HCT116 (cell line): ENCODE results near the gene PDLIM3. TPM values are rescaled to one million over a fixed set of nuclear protein-coding genes. Genes with fewer than 3 reads are reported as not detected.

Experiments
- ATAC-seq: fragments of 200-7000 bp; cut with Tn5 transposase; 2 replicates; pipeline ENCODE4 v1.9.1; 2020; ENCODE audit warnings: mild to moderate bottlenecking, moderate library complexity
- BruUV-seq: library from RNA; stranded (reverse); fragments of 400-500 nt; replicated peaks from 2 replicates; lab custom pipeline; 2021; lab: Mats Ljungman, UMichigan
- CTCF ChIA-PET: fragments of 300-600 bp; sonication (Branson Sonifier 250); formaldehyde crosslinking; loops from one replicate; lab custom pipeline; 2021; ENCODE audit warnings: antibody characterized with exemption; lab: Charles Lee
- POLR2A ChIA-PET: fragments of 300-600, 350-600 bp; sonication (Branson Sonifier 250); formaldehyde crosslinking; loops from one replicate; lab custom pipeline; 2021; ENCODE audit warnings: antibody characterized with exemption; lab: Charles Lee
- RAD21 ChIA-PET, 2 experiments: fragments of 300-600 bp; sonication (Branson Sonifier 250); formaldehyde crosslinking; loops; one replicate each; lab custom pipeline; 2023; ENCODE audit warnings: low total read pairs in 2 of 2; ENCODE audit not compliant: uncharacterized antibody in 2 of 2, unreplicated experiment in 2 of 2, low non-redundant PET in 1 of 2; lab: Charles Lee
- DNase-seq: peaks from one replicate; pipeline ENCODE4 v3.0.0-alpha.2; 2010; ENCODE audit warnings: low read depth, low spot score
- H2AFZ ChIP-seq: fragments of 200-600 bp; shearing (Covaris generic), sonication (generic); 2 replicates; pipeline ENCODE4 v1.6.1; 2017; ENCODE audit warnings: low read depth, mixed run types, mixed read lengths, antibody characterized with exemption, low read length; ENCODE audit not compliant: poor library complexity, severe bottlenecking
- H3K27ac ChIP-seq: 2 replicates; pipeline ENCODE4 v1.5.1; 2012; ENCODE audit warnings: low read depth, low read length
- H3K27me3 ChIP-seq: fragments of 200-600 bp; sonication (generic); 2 replicates; pipeline ENCODE4 v1.6.1; 2016; ENCODE audit warnings: mixed run types, low read length, mixed read lengths; ENCODE audit not compliant: insufficient read depth
- H3K36me3 ChIP-seq, 2 experiments: fragments of 200-500 bp in 1 of 2; fragments of 200-600 bp in 1 of 2; sonication (Bioruptor generic) in 1 of 2; sonication (generic) in 1 of 2; 2 replicates each; pipeline versions ENCODE4 v1.5.1 to v1.6.1; 2014 to 2016; ENCODE audit warnings: low read length in 2 of 2, inconsistent platforms in 1 of 2, mixed read lengths in 1 of 2, mixed run types in 1 of 2; ENCODE audit not compliant: insufficient read depth in 2 of 2, control insufficient read depth in 1 of 2
- H3K4me1 ChIP-seq, 2 experiments: fragments of 200-600 bp in 1 of 2; sonication (generic) in 1 of 2; 2 replicates each; pipeline versions ENCODE4 v1.5.1 to v1.6.1; 2012 to 2017; ENCODE audit warnings: low read length in 2 of 2, inconsistent platforms in 1 of 2, mild to moderate bottlenecking in 1 of 2, mixed read lengths in 1 of 2, mixed run types in 1 of 2, moderate library complexity in 1 of 2; ENCODE audit not compliant: insufficient read depth in 2 of 2, control insufficient read depth in 1 of 2
- H3K4me2 ChIP-seq: fragments of 200-600 bp; sonication (generic); 2 replicates; pipeline ENCODE4 v1.6.1; 2017; ENCODE audit warnings: mixed run types, low read length, mixed read lengths
- H3K4me3 ChIP-seq, 2 experiments: fragments of 200-600 bp in 1 of 2; sonication (generic) in 1 of 2; replicated peaks in 1 of 2; 2 replicates each; pipeline ENCODE4 v1.5.1; 2011 to 2016; ENCODE audit warnings: low read length in 2 of 2, control low read depth in 1 of 2, low read depth in 1 of 2, mild to moderate bottlenecking in 1 of 2, mixed read lengths in 1 of 2, mixed run types in 1 of 2
- H3K79me2 ChIP-seq: fragments of 200-600 bp; sonication (generic); 2 replicates; pipeline ENCODE4 v1.6.1; 2017; ENCODE audit warnings: mild to moderate bottlenecking, mixed run types, low read length, moderate library complexity, mixed read lengths; ENCODE audit not compliant: insufficient read depth
- H3K9ac ChIP-seq: fragments of 200-600 bp; sonication (generic); 2 replicates; pipeline ENCODE4 v1.6.1; 2016; ENCODE audit warnings: low read length, mixed read lengths
- H3K9me2 ChIP-seq: fragments of 200-600 bp; sonication (generic), shearing (Covaris generic); 2 replicates; pipeline ENCODE4 v1.6.1; 2017; ENCODE audit warnings: mixed run types, mild to moderate bottlenecking, moderate library complexity; ENCODE audit not compliant: insufficient read depth
- H3K9me3 ChIP-seq, 2 experiments: fragments of 200-500 bp in 1 of 2; fragments of 200-600 bp in 1 of 2; sonication (Bioruptor generic) in 1 of 2; sonication (generic) in 1 of 2; 2 replicates each; pipeline ENCODE4 v1.6.1; 2014 to 2017; ENCODE audit warnings: low read length in 2 of 2, mixed read lengths in 2 of 2, inconsistent platforms in 1 of 2, low read depth in 1 of 2, mild to moderate bottlenecking in 1 of 2, mixed run types in 1 of 2, moderate library complexity in 1 of 2; ENCODE audit not compliant: control insufficient read depth in 1 of 2, insufficient read depth in 1 of 2
- H4K20me1 ChIP-seq: fragments of 200-600 bp; sonication (generic), shearing (Covaris generic); 2 replicates; pipeline ENCODE4 v1.6.1; 2017; ENCODE audit warnings: mixed run types, mild to moderate bottlenecking, moderate library complexity; ENCODE audit not compliant: insufficient read depth
- CBX3 ChIP-seq: IDR thresholded peaks from 2 replicates; pipeline ENCODE4 v1.6.1; 2012; ENCODE audit warnings: low read depth
- EGR1 ChIP-seq: IDR thresholded peaks from 2 replicates; pipeline ENCODE4 v1.6.1; 2012; ENCODE audit warnings: low read depth
- EZH2phosphoT487 ChIP-seq: fragments of 200-600 bp; IDR thresholded peaks from 2 replicates; pipeline ENCODE4 v1.6.1; 2018; ENCODE audit warnings: antibody characterized with exemption, borderline replicate concordance
- MAX ChIP-seq: IDR thresholded peaks from 2 replicates; pipeline ENCODE4 v1.6.1; 2012
- RAD21 ChIP-seq: IDR thresholded peaks from 2 replicates; pipeline ENCODE4 v1.6.1; 2012; ENCODE audit warnings: low read depth, mild to moderate bottlenecking
- REST ChIP-seq: IDR thresholded peaks from 2 replicates; pipeline ENCODE4 v1.6.1; 2012; ENCODE audit warnings: low read depth
- SP1 ChIP-seq: IDR thresholded peaks from 2 replicates; pipeline ENCODE4 v1.6.1; 2012; ENCODE audit warnings: low read depth
- SRF ChIP-seq: IDR thresholded peaks from 2 replicates; pipeline ENCODE4 v1.6.1; 2012; ENCODE audit warnings: low read depth
- YY1 ChIP-seq: IDR thresholded peaks from 2 replicates; pipeline ENCODE4 v1.6.1; 2011; ENCODE audit warnings: low read length, low read depth, moderate library complexity, mild to moderate bottlenecking; ENCODE audit not compliant: insufficient replicate concordance; ENCODE audit errors: extremely low read depth
- ZFX ChIP-seq: fragments of 450-650 bp; IDR thresholded peaks from 2 replicates; pipeline ENCODE4 v1.6.1; 2017
- ZNF274 ChIP-seq: fragments of 200-500 bp; sonication (Bioruptor generic); IDR thresholded peaks from 2 replicates; pipeline ENCODE4 v1.6.1; 2014; ENCODE audit warnings: mild to moderate bottlenecking, low read depth, low read length, inconsistent platforms
- intact Hi-C: fragments of 100-400 bp; cut with micrococcal nuclease; formaldehyde crosslinking; loops from 2 replicates; pipeline ENCODE4 v1.10.0; 2022
- total RNA-seq: library from RNA; stranded (reverse); gene quantifications from one replicate; pipeline ENCODE4 v1.2.1, GENCODE V29; 2021; ENCODE audit not compliant: unreplicated experiment
- TF ChIP-seq, protein P1 (sequence below): IDR thresholded peaks from 2 replicates; pipeline ENCODE4 v1.6.1; 2011; ENCODE audit warnings: mild to moderate bottlenecking, low read length, moderate library complexity; ENCODE audit not compliant: insufficient replicate concordance; ENCODE audit errors: extremely low read depth

PDLIM3 gene
- total RNA-seq, 1 experiment from 2014 or later = 11.5 TPM

GRCh38 chr4:185582651-185583400, 47.5 kb upstream of the PDLIM3 start (continued):
- TF ChIP-seq YY1 (no peak), EZH2phosphoT487 (no peak), REST (no peak)

DNA sequence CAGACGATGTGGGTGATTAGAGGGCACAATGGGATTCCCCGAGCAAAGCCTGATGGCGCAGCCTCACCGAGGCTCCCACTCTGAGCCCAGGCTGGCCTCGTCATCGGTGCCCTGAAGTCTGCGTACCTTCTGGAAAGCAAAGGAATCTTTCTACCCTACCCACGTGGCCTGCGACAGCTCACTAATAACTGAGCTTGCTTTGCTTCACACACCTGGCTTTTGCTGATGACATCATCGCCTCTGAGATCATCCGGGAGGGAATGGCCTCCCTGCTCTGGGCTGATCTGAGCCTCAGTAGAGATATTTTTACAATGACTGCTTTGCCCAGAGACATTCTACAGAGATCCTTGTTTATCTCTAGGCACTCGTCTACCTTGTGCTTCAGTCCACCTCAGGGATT, 45.4 kb upstream of the PDLIM3 start:
- ATAC-seq = no peak
- TF ChIP-seq ZNF274 (no peak), EGR1 (no peak), RAD21 (no peak), SP1 (no peak), CBX3 (no peak), MAX (no peak), ZFX (no peak), SRF (no peak)
- TF ChIP-seq, protein P1, sequence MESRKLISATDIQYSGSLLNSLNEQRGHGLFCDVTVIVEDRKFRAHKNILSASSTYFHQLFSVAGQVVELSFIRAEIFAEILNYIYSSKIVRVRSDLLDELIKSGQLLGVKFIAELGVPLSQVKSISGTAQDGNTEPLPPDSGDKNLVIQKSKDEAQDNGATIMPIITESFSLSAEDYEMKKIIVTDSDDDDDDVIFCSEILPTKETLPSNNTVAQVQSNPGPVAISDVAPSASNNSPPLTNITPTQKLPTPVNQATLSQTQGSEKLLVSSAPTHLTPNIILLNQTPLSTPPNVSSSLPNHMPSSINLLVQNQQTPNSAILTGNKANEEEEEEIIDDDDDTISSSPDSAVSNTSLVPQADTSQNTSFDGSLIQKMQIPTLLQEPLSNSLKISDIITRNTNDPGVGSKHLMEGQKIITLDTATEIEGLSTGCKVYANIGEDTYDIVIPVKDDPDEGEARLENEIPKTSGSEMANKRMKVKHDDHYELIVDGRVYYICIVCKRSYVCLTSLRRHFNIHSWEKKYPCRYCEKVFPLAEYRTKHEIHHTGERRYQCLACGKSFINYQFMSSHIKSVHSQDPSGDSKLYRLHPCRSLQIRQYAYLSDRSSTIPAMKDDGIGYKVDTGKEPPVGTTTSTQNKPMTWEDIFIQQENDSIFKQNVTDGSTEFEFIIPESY = no peak
- no peak for DNase-seq
- Histone ChIP-seq H2AFZ (no peak overlapping the region), H3K27me3 (no peaks in the 10 kb centered on the region), H3K4me2 (no peak overlapping the region), H3K79me2 (no peaks in the 10 kb centered on the region), H3K27ac (no peak overlapping the region), H3K4me3 (no peak overlapping the region), H3K36me3 (no peaks in the 10 kb centered on the region), H3K4me1 (no peaks in the 10 kb centered on the region), H4K20me1 (no peaks in the 10 kb centered on the region), H3K9me3 (no peaks in the 10 kb centered on the region), H3K9me2 (no peaks in the 10 kb centered on the region), H3K9ac (no peak overlapping the region)
- ChIA-PET CTCF (no interaction called here), RAD21 (no interaction called here), POLR2A (no interaction called here)
- intact Hi-C loops = no loop called here
- BruUV-seq = no TSS peak
